ENCODE results near the gene MUSTN1.

MUSTN1 gene

DNA sequence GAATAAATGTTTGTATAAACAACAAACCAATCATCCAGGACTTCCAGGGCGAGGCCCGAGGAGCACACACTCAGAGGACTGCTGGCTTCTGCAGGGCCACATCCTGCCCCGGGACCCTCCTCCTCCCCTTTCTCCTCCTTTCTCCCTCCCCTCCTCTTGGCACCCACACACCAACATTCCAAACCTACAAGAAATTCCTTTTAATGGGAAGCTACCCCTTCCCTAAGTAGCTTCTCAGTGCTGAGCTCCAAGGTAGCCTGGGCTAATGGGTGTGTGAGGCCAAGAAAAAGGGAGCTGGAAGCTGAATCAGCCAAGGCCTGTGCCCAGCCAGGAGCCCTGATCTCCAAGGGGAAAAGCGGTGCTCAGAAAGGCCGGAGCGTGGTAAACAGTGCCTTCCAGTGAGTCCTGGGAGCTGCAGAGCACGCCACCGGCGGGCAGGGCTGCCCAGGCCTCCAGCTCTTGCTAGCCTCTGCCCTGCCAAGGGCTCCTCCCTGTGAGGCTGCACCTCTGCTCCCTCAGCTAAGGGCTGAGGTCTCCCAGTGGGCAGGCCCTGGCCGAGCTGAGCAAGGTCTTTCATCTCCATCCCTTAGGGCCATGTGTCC, 36.3 kb downstream of the MUSTN1 start:
- no peak for DNase-seq

DNA sequence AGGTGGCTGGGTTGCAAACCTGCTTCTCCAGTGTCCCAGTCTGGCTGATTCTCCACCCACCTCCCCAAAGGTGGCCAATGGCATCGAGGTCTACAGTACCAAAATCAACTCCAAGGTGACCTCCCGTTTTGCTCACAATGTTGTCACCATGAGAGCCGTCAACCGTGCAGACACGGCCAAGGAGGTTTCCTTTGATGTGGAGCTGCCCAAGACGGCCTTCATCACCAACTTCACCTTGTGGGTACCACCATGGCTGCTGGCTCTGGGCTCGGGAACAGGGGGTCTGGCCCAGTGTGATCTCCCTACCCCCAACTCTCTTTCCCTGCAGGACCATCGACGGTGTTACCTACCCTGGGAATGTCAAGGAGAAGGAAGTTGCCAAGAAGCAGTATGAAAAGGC, 38.4 kb downstream of the MUSTN1 start:
- DNase-seq: no peak

DNA sequence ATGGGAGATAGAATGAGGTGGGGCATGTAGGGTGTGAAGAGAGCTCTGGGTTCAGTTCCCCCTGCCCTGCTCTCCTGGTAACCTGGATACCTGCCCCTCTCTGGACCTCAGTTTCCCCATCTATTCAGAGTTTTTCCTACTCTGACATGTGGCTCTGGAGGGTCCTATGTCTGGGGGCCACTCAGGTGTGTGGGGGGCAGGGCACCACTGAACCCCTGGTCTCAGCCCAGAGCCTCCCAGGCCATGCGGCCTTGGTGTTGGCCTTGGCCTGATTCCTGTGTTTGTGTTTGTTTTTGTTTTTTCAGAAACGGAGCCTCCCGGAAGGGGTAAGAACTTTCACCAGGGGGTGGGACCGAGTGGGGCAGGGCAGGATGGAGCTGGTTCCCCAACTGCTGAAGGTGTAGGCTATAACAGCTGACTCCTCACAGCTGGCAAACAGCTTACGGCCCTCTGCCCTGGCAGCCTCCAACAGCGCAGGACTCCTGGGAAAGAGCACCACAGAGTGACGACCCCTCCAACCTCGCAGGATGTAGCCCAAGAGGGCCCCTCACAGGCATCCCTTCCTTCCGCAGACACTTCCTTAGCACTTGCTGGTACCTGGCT, 39.4 kb downstream of the MUSTN1 start:
- DNase-seq: no peak

DNA sequence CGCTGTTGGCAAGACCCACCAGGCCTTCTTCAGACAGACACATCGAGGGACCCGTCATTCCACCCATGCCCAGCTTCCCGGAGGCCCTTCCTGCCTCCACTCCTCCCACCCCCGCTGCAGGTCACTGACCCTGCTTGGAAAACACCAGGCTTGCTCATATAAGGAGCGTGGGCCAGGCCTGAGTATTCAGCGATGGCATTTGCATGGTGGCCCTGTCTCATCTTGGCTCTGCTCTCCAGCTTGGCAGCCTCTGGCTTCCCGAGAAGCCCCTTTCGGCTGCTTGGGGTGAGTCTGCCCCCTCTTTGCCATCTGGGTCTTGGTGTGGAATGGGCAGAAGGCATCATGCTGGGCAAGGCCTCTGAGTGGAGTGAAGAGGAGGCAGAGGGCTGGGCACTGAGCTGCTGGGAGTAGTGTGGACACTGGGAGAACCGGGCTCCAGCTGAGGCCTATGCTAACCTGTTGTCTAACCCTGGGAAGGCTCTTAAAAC, 40.2 kb downstream of the MUSTN1 start, which contains the start of gene ITIH3:
Gene ITIH3, plus strand, starts transcription at position 185 of the 488 bp plus-strand sequence. Its CDS starts 8 bp downstream, at position 193.
- no peak for DNase-seq

DNA sequence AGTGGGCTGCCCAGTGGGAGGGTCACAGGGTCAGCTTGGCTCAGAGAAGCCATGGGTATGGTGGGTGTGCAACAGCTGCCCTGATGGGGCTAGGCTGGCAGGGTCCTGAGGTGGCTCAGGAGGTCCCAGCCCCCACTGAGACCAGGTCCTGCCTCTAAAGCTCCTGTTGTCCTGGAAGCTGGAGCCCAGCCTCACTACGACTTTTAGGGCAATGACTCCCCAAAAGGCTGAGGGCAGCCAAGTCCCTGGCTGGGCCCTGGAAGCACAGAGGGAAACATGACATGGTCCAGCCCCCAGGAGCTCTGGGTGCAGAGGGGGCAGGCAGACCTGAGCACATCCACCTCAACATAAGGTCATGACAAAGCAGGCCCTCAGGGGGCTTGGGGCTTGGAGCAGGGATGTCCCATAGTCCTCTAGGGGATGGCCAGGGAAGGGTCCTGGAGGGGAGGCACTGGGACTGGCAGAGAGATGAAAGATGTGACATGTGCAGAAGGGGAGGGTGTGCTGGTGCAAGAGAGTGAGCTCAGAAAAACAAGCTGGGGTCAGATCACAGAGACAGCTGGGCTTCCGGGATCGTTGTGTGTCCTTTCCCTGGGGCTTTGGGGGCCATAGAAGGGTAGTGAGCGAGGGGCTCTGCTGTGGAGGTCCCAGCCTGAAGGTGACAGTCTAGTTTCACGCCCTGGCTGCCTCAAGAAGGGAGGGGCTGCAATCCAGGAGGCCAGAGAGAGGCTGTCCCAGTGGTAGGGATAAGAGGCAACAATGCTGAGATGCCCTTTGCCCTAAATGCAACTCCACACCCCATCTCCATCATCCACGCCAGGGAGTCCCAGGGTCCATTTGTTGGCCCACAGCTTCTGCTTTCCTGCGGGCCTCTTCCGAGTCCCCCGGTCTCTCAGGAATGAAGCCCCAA, 40.9 kb downstream of the MUSTN1 start:
- DNase-seq: no peak

DNA sequence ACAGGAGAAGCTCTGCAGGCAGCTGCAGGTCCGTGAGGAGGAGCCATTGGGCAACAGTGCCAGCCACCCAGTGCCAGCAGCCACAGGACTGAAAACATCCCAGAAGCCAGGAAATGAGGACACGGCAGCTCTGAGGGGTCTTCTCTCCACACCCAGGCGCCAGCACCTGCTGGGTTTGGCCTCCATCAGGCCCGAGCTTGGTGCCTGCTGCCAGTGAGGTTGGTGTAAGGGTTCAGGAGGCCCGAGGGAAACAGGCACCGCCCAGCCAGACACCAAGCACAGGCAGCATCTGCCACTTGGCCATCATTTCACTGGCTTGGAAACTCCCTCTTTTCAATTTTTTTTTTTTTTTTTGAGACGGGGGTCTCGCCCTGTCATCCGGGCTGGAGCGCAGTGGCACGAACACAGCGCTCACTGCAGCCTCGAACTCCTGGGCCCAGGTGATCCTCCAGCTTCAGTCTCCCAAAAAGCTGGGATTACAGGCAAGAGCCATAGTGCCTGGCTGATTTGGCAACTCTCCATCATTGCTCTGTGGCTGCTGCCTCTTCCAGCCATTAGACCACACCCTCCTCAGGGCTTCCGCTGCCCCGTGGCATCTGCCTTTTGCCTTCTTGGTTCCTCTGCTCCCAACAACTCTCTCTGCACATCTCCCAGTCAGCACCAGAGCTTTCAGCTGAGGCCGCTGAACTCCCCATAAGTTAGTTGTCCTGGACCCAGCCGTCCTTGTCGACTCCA, 41.7 kb downstream of the MUSTN1 start:
- no peak for DNase-seq

DNA sequence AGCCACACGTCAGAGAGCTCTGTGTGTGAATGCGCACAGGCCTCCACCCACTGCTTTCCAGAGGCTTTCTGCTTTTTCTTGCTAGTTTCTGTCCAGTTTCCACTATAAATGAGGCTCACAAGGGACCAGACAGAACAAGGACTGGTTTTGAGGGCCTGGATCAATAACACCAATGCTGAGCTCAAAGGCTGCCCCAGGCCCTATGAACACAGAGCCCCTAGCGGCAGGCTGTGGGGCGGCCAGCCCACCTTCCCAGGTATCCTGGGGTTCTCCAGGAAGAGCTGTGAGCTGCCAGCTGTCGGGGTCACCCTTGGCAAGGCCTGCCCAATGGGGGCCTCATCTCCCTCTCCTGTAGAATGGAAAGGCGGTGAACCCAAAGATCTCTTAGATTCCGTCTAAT, 42.4 kb downstream of the MUSTN1 start:
- DNase-seq: no peak

DNA sequence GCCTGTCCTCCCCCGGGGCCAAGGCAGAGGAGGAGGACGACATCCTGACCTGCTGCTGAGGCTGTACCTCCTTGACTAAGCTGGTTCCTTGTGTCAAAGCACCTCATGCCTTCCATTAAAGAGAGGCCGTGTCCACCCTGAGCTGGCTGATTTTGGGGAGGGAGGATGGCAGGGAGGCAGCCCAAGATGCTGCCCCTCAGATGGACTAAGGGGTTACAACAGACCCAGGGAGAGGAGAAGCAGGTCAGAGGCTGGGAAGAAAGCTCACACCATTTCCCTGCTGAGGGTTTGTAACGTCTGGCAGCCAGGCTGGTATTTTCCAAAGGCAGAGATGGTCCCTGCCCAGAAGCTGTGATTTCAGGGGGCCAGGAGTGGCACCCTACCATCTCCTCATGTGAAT, 42.9 kb downstream of the MUSTN1 start:
- no peak for DNase-seq

DNA sequence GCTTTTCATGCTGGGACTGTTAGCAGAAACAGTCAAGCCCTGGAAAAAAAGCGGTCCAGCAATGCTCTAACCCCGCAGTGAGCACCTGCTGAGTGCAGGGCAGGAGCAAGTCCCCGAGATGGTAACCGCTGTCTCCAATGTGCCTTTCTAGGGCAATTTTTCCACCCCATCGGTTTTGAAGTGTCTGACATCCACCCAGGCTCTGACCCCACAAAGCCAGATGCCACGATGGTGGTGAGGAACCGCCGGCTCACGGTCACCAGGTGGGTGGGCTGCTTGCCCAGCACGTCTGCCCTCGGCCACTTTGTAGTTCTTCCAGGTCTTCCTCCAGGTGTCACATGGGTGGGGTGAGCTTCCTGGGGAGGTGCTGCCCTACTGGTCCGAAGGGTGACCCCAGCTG, 43.5 kb downstream of the MUSTN1 start:
- no peak for DNase-seq

DNA sequence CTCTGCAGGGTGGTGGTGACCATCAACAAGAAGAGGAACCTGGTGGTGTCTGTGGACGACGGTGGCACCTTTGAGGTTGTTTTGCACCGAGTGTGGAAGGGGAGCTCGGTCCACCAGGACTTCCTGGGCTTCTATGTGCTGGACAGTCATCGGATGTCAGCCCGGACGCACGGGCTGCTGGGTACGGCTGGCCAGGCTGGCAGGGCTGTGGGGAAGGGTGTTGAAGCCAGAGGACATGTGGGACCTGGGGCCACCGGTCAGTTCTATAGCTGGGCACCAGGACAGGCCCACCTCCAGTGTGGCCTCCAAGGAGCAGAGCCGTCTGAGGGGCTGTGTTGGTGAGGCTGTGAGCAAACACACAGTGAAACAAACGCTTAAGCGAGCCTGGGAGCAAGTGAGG, 44.1 kb downstream of the MUSTN1 start:
- no peak for DNase-seq

DNA sequence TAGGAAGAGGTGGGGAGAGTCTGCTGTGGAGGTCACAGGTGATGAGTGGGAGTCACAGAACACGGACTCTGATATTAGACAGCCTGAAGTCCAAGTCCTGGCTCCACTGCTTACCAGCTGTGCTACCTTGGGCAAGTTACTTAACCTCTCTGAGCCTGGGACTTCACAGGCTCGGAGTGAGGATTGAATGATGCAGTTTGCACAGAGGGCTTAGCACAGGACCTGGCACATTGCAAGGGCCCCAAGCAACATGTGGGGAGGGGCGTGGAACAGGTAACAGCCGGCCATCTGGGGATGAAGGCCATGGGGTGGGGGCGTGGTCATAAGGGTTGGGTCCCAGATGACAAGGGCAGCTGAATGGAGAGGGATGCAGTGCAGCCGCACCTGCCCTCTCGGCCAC, 44.5 kb downstream of the MUSTN1 start:
- no peak for DNase-seq

DNA sequence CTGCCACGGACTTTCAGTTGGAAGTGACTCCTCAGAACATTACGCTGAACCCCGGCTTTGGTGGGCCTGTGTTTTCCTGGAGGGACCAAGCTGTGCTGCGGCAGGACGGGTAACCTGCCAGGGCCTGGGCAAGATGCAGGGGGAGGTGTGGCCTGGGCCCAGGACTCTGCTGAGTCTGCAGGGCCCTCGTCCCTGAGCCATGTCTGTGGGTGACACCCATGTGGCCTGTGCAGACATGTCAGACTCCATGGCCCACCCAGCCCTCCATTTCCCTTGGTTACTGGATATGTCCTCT, 45.1 kb downstream of the MUSTN1 start:
- no peak for DNase-seq

DNA sequence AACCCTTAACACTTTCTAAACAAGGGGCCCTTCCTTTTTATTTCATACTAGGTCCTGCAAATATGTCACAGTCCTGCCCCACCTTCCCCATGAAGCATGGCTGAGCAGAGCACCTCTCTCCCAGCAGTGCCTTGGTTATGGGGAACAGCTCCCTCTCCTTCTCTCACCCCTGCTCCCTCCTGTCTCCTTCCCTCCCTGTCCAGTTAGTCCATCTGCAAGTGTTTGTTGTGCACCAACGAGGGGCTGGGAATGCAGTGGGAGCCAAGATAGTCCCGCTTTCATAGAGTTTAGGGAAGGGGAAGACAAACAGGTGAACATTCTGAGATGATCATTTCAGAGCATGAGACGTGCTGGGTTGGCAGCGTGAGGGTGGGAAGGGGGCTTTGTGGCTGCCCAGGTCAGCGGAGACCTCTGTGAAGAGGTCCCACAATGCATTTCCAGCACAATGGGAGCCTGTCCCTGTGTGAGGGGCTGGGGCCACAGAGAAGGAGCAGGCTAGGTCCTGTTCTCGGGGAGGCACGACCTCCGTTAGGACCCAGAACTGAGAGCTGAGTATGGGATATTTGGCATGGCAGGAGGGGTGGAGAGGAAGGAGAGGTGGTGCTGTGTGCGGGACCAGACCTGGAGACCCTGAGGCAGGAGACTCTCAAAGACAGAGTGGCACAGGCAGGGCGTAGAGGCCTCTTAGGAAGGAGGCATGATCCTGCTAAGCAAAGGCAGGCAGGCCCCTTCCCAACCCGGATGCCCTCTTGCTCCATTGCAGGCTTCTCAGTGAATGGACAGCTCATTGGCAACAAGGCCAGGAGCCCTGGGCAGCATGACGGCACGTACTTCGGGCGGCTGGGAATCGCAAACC, 45.7 kb downstream of the MUSTN1 start:
- no peak for DNase-seq

DNA sequence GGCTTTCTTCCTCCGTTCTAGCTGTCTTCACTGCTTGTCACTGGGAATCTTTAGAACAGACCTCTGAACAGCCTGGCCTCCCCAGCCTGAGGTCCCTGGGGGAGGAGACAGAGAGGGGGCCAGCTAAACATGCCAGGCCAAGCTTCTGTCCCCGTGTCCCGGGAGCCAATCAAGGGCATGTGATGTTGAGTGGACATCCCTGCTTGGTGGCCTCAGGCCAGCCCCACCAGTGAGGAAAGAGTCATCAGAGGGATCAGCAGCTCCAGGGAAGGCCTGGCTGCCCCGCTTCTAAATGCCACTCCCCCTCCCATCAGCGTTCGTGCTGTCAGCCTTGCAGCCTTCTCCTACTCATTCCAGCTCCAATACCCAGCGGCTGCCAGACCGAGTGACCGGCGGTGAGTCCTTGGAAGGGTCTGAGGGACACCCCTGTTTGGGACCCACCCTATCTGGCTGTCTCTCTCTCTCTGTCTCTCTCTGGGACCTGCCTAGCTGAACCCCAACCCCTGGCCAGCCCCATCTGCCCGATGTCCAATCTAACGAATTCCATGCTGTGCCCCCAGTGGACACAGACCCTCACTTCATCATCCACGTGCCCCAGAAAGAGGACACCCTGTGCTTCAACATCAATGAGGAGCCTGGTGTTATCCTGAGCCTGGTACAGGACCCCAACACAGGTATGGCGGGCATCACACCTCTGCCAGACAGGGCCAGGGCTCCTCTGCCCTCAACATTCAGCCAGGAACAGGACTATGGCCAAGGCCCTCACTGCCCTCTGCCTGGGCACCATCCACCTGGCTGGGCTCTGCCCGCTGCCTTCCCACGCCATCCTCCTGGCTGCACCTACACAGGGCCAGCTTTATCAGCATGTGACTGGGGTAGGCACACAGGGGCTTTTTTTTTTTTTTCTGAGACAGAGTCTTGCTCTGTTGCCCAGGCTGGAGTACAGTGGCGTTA, 46.9 kb downstream of the MUSTN1 start:
- DNase-seq: no peak

DNA sequence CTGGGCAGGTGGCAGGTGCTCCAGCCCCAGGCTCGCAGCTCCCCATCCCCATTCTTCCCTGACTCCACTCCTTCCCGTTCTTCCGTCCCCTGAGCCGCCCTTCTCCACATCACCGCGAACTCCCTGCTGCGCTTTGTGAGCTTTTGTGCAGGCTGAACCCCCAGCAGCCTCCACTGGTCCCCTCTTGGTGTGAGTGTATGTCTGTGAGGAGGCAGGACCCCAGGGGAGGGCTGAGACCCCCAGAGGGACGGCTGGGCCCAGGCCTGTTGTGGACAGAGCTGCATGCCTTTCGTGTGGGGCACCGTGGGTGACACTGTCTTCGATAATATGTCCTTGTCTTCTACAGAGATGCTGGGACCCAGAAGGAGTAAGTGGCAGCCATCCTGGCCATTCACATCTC, 47.6 kb downstream of the MUSTN1 start:
- DNase-seq: no peak

DNA sequence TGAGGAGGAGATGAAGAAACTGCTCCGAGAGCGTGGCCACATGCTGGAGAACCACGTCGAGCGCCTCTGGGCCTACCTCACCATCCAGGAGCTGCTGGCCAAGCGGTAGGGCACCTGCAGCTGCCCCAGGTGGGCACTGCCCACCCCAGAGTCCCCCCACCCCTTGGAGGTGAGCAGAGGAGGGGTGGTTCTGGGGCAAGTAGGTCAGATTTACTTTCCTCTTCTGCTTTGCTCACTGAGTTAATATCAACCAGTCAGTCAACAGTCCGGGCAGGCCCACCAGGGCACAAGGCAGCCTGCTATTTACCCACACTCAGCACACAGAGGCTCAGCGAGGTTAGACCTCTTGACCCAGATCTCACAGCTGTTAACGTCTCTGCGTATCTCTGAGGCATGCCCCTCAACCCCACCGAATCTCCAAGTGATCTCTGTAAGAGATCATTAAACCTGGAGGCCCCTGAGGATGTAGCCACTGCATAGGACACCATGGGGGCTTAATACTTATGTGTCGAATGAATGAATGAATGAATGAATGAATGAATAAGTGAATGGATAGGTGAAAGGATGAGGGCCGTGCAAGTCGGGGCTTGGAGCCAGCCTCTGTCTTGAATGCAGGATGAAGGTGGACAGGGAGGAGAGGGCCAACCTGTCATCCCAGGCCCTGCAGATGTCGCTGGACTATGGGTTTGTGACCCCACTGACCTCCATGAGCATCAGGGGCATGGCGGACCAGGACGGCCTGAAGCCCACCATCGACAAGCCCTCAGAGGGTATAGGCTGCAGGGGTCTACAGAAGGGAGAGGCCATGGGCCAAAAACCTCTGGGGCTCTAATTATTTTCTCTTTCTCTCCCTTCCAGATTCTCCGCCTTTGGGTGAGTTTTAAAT, 48.2 kb downstream of the MUSTN1 start:
- DNase-seq: no peak

DNA sequence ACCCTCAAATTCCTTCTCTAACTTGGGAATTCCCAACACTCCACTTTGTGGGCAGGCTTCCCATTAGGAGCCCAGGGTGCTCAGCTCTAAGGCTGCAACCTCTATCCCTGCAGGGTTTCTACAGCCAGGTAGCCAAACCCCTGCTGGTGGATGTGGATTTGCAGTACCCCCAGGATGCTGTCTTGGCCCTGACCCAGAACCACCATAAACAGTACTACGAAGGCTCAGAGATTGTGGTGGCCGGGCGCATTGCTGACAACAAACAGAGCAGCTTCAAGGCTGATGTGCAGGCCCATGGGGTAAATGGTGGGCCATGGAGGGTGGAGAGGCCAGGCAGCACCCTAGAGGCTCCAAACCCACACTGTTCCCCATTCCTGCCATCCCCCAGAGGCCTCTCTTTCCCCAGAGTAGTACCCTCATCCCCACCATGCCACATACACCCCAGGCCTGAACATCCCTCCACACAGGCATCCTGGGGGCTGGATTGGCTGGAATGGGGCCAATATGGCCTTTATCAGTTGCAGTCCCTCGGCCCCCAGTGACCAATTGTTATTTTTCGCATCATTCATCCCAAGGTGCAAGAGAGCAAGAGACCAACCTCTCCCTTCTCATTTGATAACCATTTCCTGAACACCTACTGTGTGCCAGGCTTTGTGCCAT, 49.8 kb downstream of the MUSTN1 start:
- no peak for DNase-seq

DNA sequence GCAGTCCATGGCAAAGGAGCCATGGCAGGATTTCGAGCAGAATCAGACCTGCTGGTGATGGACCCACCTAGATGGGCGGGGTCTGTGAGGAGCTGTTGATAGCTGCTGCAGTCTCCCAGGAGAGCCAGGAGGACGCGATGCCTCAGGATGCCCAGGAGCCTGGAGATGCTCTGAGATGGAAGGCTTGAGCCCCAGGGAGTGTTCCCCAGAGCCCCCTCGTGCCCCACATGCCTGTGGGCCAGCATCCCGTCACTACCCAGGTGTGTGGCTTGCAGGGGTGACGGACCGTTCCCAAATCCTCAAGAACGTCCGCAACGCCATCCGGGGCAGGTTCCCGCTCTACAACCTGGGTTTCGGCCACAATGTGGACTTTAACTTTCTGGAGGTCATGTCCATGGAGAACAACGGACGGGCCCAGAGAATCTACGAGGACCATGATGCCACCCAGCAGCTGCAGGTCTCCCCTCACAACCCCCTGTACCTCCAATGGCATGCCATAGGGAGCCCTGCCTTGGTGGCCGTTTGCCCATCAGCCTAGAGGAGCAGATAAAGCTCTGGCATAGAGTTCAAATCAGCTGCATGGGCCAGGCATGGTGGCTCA, 50.7 kb downstream of the MUSTN1 start:
- no peak for DNase-seq

DNA sequence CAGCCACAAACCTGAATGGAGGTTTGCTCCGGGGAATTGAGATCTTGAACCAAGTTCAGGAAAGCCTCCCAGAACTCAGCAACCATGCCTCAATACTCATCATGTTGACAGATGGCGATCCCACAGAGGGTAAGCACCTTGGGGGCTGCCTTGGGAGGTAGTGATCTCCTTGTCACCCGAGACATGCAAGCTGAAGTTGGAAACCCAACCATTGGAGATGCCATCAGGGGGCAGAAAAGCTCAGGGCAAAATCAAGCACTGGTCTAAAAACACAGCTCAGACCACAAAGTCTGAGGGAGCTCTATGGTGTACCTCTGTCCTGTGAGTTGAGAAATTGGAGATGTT, 51.6 kb downstream of the MUSTN1 start:
- no peak for DNase-seq
